ENCODE data around the gene ABCD3.
"Not testable (repeated sequence)": the region's sequence is repeated elsewhere in the genome, so short reads cannot be mapped to it uniquely, and the experiment has no call there.

DNA sequence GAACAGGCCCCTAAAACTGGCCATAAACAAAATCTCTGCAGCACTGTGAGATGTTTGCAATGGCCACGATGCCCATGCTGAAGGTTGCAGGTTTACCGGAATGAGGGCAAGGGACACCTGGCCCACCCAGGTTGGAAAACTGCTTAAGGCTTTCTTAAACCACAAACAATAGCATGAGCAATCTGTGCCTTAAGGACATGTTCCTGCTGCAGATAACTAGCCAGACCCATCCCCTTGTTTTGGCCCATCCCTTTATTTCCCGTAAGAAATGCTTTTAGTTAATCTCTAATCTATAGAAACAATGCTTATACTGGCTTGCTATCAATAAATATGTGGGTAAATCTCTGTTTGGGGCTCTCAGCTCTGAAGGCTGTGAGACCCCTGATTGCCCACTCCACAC lies 26.6 kb downstream of the ABCD3 start:
- not testable (repeated sequence) for TF ChIP-seq EZH2 (IDR thresholded peaks at IDR 0.05; ENCODE audit: insufficient read depth, poor library complexity, severe bottlenecking); EZH2phosphoT487 (IDR thresholded peaks at IDR 0.05; ENCODE audit: insufficient read depth, low read depth)

Measured in GM23248 (cell line).